ENCODE measurements around the gene FLRT1. TPM values are rescaled to one million over a fixed set of nuclear protein-coding genes. Genes with fewer than 3 reads are reported as not detected.

FLRT1 gene
- total RNA-seq, 2 experiments from 2014 or later: 0.05 to 0.23 TPM

DNA sequence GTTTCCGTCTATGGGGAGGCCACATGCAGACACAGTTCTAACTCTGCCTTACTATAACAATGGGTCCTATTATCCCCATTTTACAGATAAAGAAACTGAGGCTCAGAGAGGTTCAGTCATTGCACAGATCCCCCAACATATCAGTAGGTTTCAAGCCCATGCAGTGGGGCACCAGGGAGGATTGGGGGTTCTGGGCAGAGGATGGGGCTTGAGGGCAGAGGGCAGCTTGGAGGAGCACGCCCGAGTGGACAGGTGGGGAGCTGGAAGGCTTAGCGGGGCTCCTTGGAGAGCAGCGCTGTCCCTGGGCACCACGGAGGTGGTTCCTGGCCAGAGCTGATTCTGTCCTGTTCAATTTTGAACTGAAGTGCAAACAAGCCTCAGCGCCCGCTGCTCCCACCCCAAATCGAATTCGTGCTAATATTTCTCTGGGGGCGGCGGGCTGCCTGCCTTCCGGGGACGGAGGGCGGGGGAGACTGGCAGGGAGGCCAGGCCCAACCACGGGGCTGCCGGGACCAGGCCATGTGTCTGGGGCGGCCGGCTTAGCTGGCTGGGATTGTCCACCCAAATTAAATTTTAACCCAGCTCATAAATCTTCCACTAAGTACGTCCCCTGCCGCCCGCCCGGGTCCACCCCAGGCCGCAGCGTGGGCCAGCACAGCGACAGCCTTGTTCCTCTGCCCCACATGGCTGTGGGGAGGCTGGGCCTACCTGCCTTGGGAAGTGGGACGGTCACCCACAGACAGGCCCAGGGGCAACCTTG is 49.4 kb downstream of the FLRT1 start:
- no peaks in the 10 kb centered on the region for H3K9me3 Mint-ChIP-seq
- no peaks in the 10 kb centered on the region for H3K27me3 Mint-ChIP-seq
- no peak for DNase-seq
- ChIA-PET CTCF (interaction anchor here (1.2 kb wide), 1 partner anchor 45 kb away, joined by 3 read pairs; no protein-coding TSS in a partner anchor), POLR2A (no interaction called here)
- H3K4me1 Mint-ChIP-seq: peaks cover 7% of the 10 kb centered on the region
- no peaks in the 10 kb centered on the region for H3K36me3 Mint-ChIP-seq (ENCODE audit: low read depth)
- H3K4me3 Mint-ChIP-seq: no peak overlapping the region
- no peak overlapping the region for H3K27ac Mint-ChIP-seq

Other genes with a start within 250 kb of the FLRT1 start
- 10 to 100 TPM; 33.2 to 37.2 TPM for gene SPINDOC, start 222.5 kb upstream of the FLRT1 start, total RNA-seq
- gene MARK2, start 196.8 kb upstream of the FLRT1 start, total RNA-seq: 10 to 100 TPM; 48.7 to 54.2 TPM
- gene RCOR2, start 118.8 kb upstream of the FLRT1 start, total RNA-seq: not detected
- gene NAA40, start 96.9 kb upstream of the FLRT1 start, total RNA-seq: 10 to 100 TPM; 28.9 to 31.1 TPM
- gene COX8A, start 61.3 kb upstream of the FLRT1 start, total RNA-seq: 100 to 1,000 TPM; 506 to 527 TPM
- gene OTUB1, start 49.5 kb upstream of the FLRT1 start, total RNA-seq: 10 to 100 TPM; 86.8 to 93.6 TPM
- 1 to 10 TPM; 8.8 to 9.1 TPM for gene MACROD1, start 130.2 kb downstream of the FLRT1 start, total RNA-seq
- gene STIP1, start 150.2 kb downstream of the FLRT1 start, total RNA-seq: 100 to 1,000 TPM; 258 to 269 TPM
- 100 to 1,000 TPM; 195 to 199 TPM for gene FERMT3, start 170.8 kb downstream of the FLRT1 start, total RNA-seq
- gene TRPT1, start 190.3 kb downstream of the FLRT1 start, total RNA-seq: 10 to 100 TPM; 34.7 to 35.3 TPM
- 10 to 100 TPM; 84.8 to 90.6 TPM for gene NUDT22, start 190.3 kb downstream of the FLRT1 start, total RNA-seq
- 10 to 100 TPM; 40.8 to 42.0 TPM for gene DNAJC4, start 194.6 kb downstream of the FLRT1 start, total RNA-seq
- 10 to 100 TPM; 49.1 to 58.5 TPM for gene VEGFB, start 198.7 kb downstream of the FLRT1 start, total RNA-seq
- 10 to 100 TPM; 26.4 to 27.9 TPM for gene FKBP2, start 205.2 kb downstream of the FLRT1 start, total RNA-seq
- 100 to 1,000 TPM in 1 of 2 experiments, 10 to 100 TPM in 1; 96.9 to 105 TPM for gene PPP1R14B, start 211.0 kb downstream of the FLRT1 start, total RNA-seq
- gene PLCB3, start 215.6 kb downstream of the FLRT1 start, total RNA-seq: 10 to 100 TPM; 12.5 to 14.0 TPM
- gene BAD, start 248.7 kb downstream of the FLRT1 start, total RNA-seq: 10 to 100 TPM; 36.5 to 39.2 TPM
- gene GPR137, start 249.9 kb downstream of the FLRT1 start, total RNA-seq: 10 to 100 TPM; 31.4 to 37.9 TPM

Measured in activated CD4-positive, alpha-beta memory T cell treated with anti-CD3 and anti-CD28 coated beads, Interleukin-2, amount 10 ng/mL, durations not matched to agents 7 days and 5 days (primary cell).